ENCODE measurements around the gene PEX6. TPM values are rescaled to one million over a fixed set of nuclear protein-coding genes. Genes with fewer than 3 reads are reported as not detected.

PEX6 gene
- total RNA-seq, 4 donors from 2014 or later = 23.7 to 39.9 (median 28.4) TPM

- Histone ChIP-seq H3K27me3 (no peaks in the 10 kb centered on the region), H3K9me3 (no peaks in the 10 kb centered on the region), H3K36me3 (no peaks in the 10 kb centered on the region), H3K4me1 (peaks cover 0 to 7% of the 10 kb centered on the region in 2 donors), H3K27ac (no peak overlapping the region), H3K4me3 (replicated peaks in 1 of 3) (no peak overlapping the region)
- intact Hi-C loops (cut with DNase I) = no loop called here
- 39 to 46% methylated on average over 4 of the region's 4 CpGs for WGBS, 2 donors
- peak; percentile 28 to 35 for DNase-seq
- TF ChIP-seq POLR2A (IDR thresholded peaks at IDR 0.05) (no peak), CTCF (IDR thresholded peaks at IDR 0.05) (no peak)
Measured at GRCh38 chr6:42914546-42914945, 64.4 kb downstream of the PEX6 start.

Other genes with a start within 250 kb of the PEX6 start
- 10 to 100 TPM; 37.2 to 48.9 (median 48.4) TPM for gene TBCC, start 233.1 kb downstream of the PEX6 start, total RNA-seq
- 10 to 100 TPM; 19.9 to 24.5 (median 23.6) TPM for gene BICRAL, start 197.1 kb downstream of the PEX6 start, total RNA-seq
- gene RPL7L1, start 99.6 kb downstream of the PEX6 start, total RNA-seq = 100 to 1,000 TPM in 3 of 4 donors, 10 to 100 TPM in 1; 99.1 to 121 (median 103) TPM
- gene PTCRA, start 63.1 kb downstream of the PEX6 start, total RNA-seq = not detected
- gene CNPY3, start 49.7 kb downstream of the PEX6 start, total RNA-seq = 10 to 100 TPM; 33.2 to 60.0 (median 45.0) TPM
- gene GNMT, start 18.4 kb downstream of the PEX6 start, total RNA-seq = 1 to 10 TPM in 3 of 4 donors, under 1 TPM in 1; 0.98 to 7.5 (median 2.5) TPM
- gene PPP2R5D, start 5.4 kb upstream of the PEX6 start, total RNA-seq = 10 to 100 TPM; 22.8 to 47.0 (median 28.2) TPM
- gene MEA1, start 34.8 kb upstream of the PEX6 start, total RNA-seq = 10 to 100 TPM; 45.9 to 78.1 (median 61.7) TPM
- gene KLHDC3, start 35.1 kb upstream of the PEX6 start, total RNA-seq = 100 to 1,000 TPM in 1 of 4 donors, 10 to 100 TPM in 3; 93.1 to 107 (median 97.7) TPM
- 10 to 100 TPM; 41.5 to 68.5 (median 56.7) TPM for gene RRP36, start 42.4 kb upstream of the PEX6 start, total RNA-seq
- 10 to 100 TPM; 20.7 to 39.6 (median 28.6) TPM for gene CUL7, start 74.7 kb upstream of the PEX6 start, total RNA-seq
- 10 to 100 TPM; 12.9 to 31.9 (median 17.7) TPM for gene MRPL2, start 80.3 kb upstream of the PEX6 start, total RNA-seq
- 10 to 100 TPM; 23.4 to 41.0 (median 30.4) TPM for gene KLC4, start 80.5 kb upstream of the PEX6 start, total RNA-seq
- 10 to 100 TPM; 43.8 to 58.9 (median 55.0) TPM for gene PTK7, start 97.1 kb upstream of the PEX6 start, total RNA-seq
- 10 to 100 TPM; 21.5 to 34.1 (median 22.6) TPM for gene SRF, start 192.1 kb upstream of the PEX6 start, total RNA-seq
- gene CUL9, start 203.0 kb upstream of the PEX6 start, total RNA-seq = 10 to 100 TPM; 39.7 to 63.3 (median 59.0) TPM